Type B pancreatic cell (in vitro differentiated cells): ENCODE results near the gene GNA15. TPM values are rescaled to one million over a fixed set of nuclear protein-coding genes. Genes with fewer than 3 reads are reported as not detected.
A peak's percentile ranks its signal among the peaks of the same experiment; 100 is the strongest.

Source experiments
- DNase-seq: peaks from one replicate; pipeline ENCODE4 v3.0.0; 2021; ENCODE audit warnings: mixed read lengths; ENCODE audit not compliant: unreplicated experiment; ENCODE audit errors: extremely low spot score
- H3K27ac Mint-ChIP-seq: 2 replicates; pipeline ENCODE4 v1.8.0; 2021; ENCODE audit warnings: mild to moderate bottlenecking, mixed read lengths
- H3K27me3 Mint-ChIP-seq: 2 replicates; pipeline ENCODE4 v1.8.0; 2021; ENCODE audit warnings: mixed read lengths
- H3K36me3 Mint-ChIP-seq: 2 replicates; pipeline ENCODE4 v1.8.0; 2021; ENCODE audit warnings: mixed read lengths
- H3K4me1 Mint-ChIP-seq: one replicate; pipeline ENCODE4 v1.8.0; 2021; ENCODE audit warnings: mixed read lengths; ENCODE audit not compliant: unreplicated experiment
- H3K4me3 Mint-ChIP-seq: 2 replicates; pipeline ENCODE4 v1.8.0; 2021; ENCODE audit warnings: mild to moderate bottlenecking, mixed read lengths
- H3K9me3 Mint-ChIP-seq: 2 replicates; pipeline ENCODE4 v1.8.0; 2021; ENCODE audit warnings: mixed read lengths
- total RNA-seq: library from RNA; stranded (reverse); gene quantifications from 2 replicates; pipeline ENCODE4 v1.2.1, GENCODE V29; 2021; ENCODE audit warnings: low replicate concordance
- TF ChIP-seq, protein P1 (sequence below): fragments of 200-600 bp; sonication (generic); conservative IDR thresholded peaks from 2 replicates; pipeline ENCODE4 v1.5.0; 2021; ENCODE audit warnings: antibody characterized with exemption, mild to moderate bottlenecking

Gene GNA15
- total RNA-seq, 1 donor from 2014 or later: 1.6 TPM

DNA sequence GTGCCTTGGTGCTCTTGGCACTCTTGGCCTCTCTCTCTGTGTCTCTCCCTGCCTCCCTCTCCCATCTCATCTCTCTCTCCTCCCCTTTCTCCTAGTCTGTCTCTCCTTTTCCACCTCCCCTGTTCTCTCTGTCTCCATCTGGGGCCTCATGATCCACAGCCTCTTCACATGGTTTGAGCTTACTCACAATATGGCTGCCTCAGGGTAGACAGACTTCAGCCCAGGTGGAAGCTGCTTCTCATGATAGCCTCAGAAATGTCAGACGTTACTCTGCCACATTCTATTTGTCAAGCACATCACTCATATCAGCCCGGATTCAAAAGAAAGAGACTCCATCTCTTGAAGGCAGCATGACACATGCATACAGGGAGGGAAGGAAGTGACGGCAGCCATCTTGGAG lies 24.4 kb downstream of the GNA15 start:
- TF ChIP-seq, protein P1, sequence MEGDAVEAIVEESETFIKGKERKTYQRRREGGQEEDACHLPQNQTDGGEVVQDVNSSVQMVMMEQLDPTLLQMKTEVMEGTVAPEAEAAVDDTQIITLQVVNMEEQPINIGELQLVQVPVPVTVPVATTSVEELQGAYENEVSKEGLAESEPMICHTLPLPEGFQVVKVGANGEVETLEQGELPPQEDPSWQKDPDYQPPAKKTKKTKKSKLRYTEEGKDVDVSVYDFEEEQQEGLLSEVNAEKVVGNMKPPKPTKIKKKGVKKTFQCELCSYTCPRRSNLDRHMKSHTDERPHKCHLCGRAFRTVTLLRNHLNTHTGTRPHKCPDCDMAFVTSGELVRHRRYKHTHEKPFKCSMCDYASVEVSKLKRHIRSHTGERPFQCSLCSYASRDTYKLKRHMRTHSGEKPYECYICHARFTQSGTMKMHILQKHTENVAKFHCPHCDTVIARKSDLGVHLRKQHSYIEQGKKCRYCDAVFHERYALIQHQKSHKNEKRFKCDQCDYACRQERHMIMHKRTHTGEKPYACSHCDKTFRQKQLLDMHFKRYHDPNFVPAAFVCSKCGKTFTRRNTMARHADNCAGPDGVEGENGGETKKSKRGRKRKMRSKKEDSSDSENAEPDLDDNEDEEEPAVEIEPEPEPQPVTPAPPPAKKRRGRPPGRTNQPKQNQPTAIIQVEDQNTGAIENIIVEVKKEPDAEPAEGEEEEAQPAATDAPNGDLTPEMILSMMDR: no peak
- H3K36me3 Mint-ChIP-seq: no peaks in the 10 kb centered on the region
- H3K27me3 Mint-ChIP-seq: peaks cover 18% of the 10 kb centered on the region
- no peaks in the 10 kb centered on the region for H3K9me3 Mint-ChIP-seq
- peaks cover 6% of the 10 kb centered on the region for H3K4me1 Mint-ChIP-seq
- no peak for DNase-seq
- H3K4me3 Mint-ChIP-seq: no peak overlapping the region
- H3K27ac Mint-ChIP-seq: no peak overlapping the region

DNA sequence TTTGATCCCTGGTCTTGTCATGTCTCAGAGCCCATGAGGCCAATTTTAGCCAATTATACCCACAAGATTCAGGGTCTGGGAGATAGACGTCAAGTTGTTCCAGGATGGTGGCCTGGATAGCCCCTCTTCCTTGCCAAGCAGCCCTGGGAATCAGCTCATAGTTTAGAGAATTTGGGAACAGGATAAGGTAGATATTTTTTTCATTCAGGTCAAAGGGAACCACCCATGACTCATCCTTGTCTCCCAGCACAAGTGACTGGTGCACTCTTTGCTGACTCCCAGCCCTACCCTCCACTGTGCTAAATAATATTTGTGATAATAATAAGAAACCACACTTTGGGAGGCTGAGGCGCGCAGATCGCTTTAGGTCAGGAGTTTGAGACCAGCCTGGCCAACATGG lies 25.6 kb downstream of the GNA15 start:
- Mint-ChIP-seq H3K9me3 (no peaks in the 10 kb centered on the region), H3K27me3 (peaks cover 20% of the 10 kb centered on the region), H3K4me3 (no peak overlapping the region), H3K36me3 (no peaks in the 10 kb centered on the region), H3K4me1 (peaks cover 6% of the 10 kb centered on the region), H3K27ac (no peak overlapping the region)
- TF ChIP-seq, protein P1: no peak
- DNase-seq: no peak

DNA sequence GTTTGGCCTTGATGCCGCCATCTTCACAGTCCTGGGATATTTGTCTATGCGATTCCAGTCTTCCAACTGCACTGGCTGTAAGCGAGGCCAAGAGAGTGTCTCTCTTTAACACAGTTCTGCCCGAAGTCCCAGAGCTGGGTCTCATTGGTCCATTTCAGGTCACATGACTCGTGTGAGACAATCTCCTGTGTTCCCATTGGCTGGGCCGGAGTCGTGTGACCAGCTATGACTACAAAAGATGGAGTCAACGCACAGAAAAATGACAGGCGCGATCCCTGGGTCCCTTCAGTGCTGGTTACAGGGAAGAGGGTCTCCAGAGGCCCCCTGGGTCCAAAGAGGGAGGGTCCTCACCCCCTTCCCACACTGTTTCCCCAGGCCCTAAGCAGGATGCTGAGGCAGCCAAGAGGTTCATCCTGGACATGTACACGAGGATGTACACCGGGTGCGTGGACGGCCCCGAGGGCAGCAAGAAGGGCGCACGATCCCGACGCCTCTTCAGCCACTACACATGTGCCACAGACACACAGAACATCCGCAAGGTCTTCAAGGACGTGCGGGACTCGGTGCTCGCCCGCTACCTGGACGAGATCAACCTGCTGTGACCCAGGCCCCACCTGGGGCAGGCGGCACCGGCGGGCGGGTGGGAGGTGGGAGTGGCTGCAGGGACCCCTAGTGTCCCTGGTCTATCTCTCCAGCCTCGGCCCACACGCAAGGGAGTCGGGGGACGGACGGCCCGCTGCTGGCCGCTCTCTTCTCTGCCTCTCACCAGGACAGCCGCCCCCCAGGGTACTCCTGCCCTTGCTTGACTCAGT lies 26.8 kb downstream of the GNA15 start:
- TF ChIP-seq, protein P1: no peak
- Mint-ChIP-seq H3K9me3 (no peaks in the 10 kb centered on the region), H3K27me3 (peaks cover 15% of the 10 kb centered on the region), H3K27ac (no peak overlapping the region), H3K4me1 (peaks cover 6% of the 10 kb centered on the region), H3K4me3 (no peak overlapping the region), H3K36me3 (no peaks in the 10 kb centered on the region)
- no peak for DNase-seq

DNA sequence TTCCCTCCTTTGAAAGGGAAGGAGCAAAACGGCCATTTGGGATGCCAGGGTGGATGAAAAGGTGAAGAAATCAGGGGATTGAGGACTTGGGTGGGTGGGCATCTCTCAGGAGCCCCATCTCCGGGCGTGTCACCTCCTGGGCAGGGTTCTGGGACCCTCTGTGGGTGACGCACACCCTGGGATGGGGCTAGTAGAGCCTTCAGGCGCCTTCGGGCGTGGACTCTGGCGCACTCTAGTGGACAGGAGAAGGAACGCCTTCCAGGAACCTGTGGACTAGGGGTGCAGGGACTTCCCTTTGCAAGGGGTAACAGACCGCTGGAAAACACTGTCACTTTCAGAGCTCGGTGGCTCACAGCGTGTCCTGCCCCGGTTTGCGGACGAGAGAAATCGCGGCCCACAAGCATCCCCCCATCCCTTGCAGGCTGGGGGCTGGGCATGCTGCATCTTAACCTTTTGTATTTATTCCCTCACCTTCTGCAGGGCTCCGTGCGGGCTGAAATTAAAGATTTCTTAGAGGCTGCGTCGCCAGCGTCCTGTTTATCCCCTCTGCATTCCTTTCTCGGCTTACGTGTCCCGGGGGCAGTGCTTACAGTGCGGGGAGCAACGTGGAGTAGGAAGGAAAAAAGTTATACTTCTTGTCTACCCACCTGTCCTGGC lies 27.5 kb downstream of the GNA15 start:
- no peaks in the 10 kb centered on the region for H3K9me3 Mint-ChIP-seq
- H3K36me3 Mint-ChIP-seq: no peaks in the 10 kb centered on the region
- peak overlapping the region; percentile 61 for H3K27ac Mint-ChIP-seq
- peak overlapping the region; percentile 59 for H3K4me3 Mint-ChIP-seq
- TF ChIP-seq, protein P1: peak; percentile 95
- peak; percentile 74 for DNase-seq
- peaks cover 6% of the 10 kb centered on the region for H3K4me1 Mint-ChIP-seq
- H3K27me3 Mint-ChIP-seq: peaks cover 15% of the 10 kb centered on the region

DNA sequence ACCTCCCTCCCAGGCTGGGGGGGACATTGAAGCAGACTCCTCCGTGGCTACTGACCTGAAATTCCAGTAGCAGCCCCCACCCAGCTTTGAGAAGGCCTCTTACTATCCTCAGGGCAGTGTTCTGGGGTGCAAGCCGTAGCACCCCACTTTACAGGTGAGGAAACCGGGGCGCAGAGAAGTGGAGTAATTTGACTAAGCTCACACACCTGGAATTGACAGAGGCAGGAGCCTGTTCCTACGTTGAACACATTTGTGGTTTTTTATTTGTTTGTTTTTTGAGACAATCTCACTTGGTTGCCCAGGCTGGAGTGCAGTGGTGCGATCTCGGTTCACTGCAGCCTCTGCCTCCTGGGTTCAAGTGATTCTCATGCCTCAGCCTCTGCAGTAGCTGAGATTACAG lies 28.1 kb downstream of the GNA15 start:
- TF ChIP-seq, protein P1: no peak
- Mint-ChIP-seq H3K4me3 (no peak overlapping the region), H3K36me3 (no peaks in the 10 kb centered on the region), H3K9me3 (no peaks in the 10 kb centered on the region), H3K27me3 (peaks cover 15% of the 10 kb centered on the region), H3K27ac (no peak overlapping the region), H3K4me1 (peaks cover 6% of the 10 kb centered on the region)
- no peak for DNase-seq
